AG04449 (cell line): ENCODE measurements around the gene STX1A.
"Not testable (repeated sequence)": the region's sequence is repeated elsewhere in the genome, so short reads cannot be mapped to it uniquely, and the experiment has no call there.

Source experiments
- CTCF ChIA-PET: fragments of 350-600 bp; formaldehyde crosslinking; extraction: SDS; loops from one replicate; lab custom pipeline; 2021; ENCODE audit warnings: antibody characterized with exemption; lab: Yijun Ruan, JAX
- POLR2A ChIA-PET: fragments of 400-600, 350-600 bp; formaldehyde crosslinking; extraction: SDS; loops from one replicate; lab custom pipeline; 2020; ENCODE audit warnings: antibody characterized with exemption, inconsistent platforms; lab: Yijun Ruan, JAX
- DNase-seq: peaks from one replicate; pipeline ENCODE4 v3.0.0-alpha.2; 2010; ENCODE audit warnings: low read depth, low spot score
- H3K4me3 ChIP-seq: 2 replicates; pipeline ENCODE4 v1.5.1; 2011; ENCODE audit warnings: low read depth, mild to moderate bottlenecking, control low read depth, low read length
- CTCF ChIP-seq: IDR thresholded peaks from one replicate; pipeline ENCODE4 v1.5.1; 2011; ENCODE audit warnings: mild to moderate bottlenecking, moderate library complexity, low read length, control low read depth, inconsistent platforms; ENCODE audit not compliant: insufficient read depth; ENCODE audit errors: missing control alignments

Gene STX1A

GRCh38 chr7:73669858-73670385, 49.5 kb downstream of the STX1A start:
- CTCF ChIA-PET, result interaction anchor here (1.0 to 3.3 kb wide), 5 partner anchors 8 to 63 kb away, joined by 3 to 34 read pairs (median 5); no protein-coding TSS in a partner anchor
- no peak overlapping the region for H3K4me3 ChIP-seq
- POLR2A ChIA-PET, result no interaction called here
- TF ChIP-seq CTCF, result no peak
- no peak for DNase-seq

- DNase-seq, result no peak
- TF ChIP-seq CTCF, result no peak
- CTCF ChIA-PET, result interaction anchor here (0.8 to 3.3 kb wide), 11 partner anchors 9 to 66 kb away, joined by 3 to 34 read pairs (median 4); no protein-coding TSS in a partner anchor
- POLR2A ChIA-PET, result no interaction called here
- peak overlapping the region; percentile 18 for H3K4me3 ChIP-seq
Measured at GRCh38 chr7:73669288-73669701, 50.2 kb downstream of the STX1A start.

- ChIA-PET CTCF (interaction anchor here (0.8 to 3.3 kb wide), 19 partner anchors 9 to 69 kb away, joined by 3 to 34 read pairs (median 5); partner anchors contain the start of gene BUD23), POLR2A (no interaction called here)
Measured at GRCh38 chr7:73668886-73669230, 50.6 kb downstream of the STX1A start.

GRCh38 chr7:73668103-73668885, 51.2 kb downstream of the STX1A start:
- ChIA-PET POLR2A (no interaction called here), CTCF (interaction anchor here (0.5 to 3.3 kb wide), 44 partner anchors 8 to 326 kb away, joined by 3 to 34 read pairs (median 4); partner anchors contain the start of gene BUD23)
- peak overlapping the region; percentile 72 for H3K4me3 ChIP-seq
- DNase-seq, result no peak
- no peak for TF ChIP-seq CTCF

More at GRCh38 chr7:73668886-73669230, 50.6 kb downstream of the STX1A start:
- peak overlapping the region; percentile 72 for H3K4me3 ChIP-seq
- TF ChIP-seq CTCF, result no peak
- DNase-seq, result no peak

- ChIA-PET CTCF (interaction anchor here (0.6 to 3.3 kb wide), 39 partner anchors 8 to 128 kb away, joined by 3 to 34 read pairs (median 4); partner anchors contain the start of gene BUD23), POLR2A (no interaction called here)
- peak within 1 kb of the TSS; percentile 72 for H3K4me3 ChIP-seq
- TF ChIP-seq CTCF, result peak; percentile 84
- peak; percentile 3 for DNase-seq
Measured at GRCh38 chr7:73667344-73668102, 51.9 kb downstream of the STX1A start, which contains the start of gene VPS37D. Gene VPS37D (plus strand): TSS chr7:73667831. CDS start chr7:73667959, 128 bp downstream.

GRCh38 chr7:73663033-73663432, 56.4 kb downstream of the STX1A start:
- CTCF ChIA-PET, result no interaction called here
- TF ChIP-seq CTCF, result no peak

GRCh38 chr7:73660594-73660993, 58.9 kb downstream of the STX1A start:
- H3K4me3 ChIP-seq, DNase-seq, POLR2A ChIA-PET: not testable (repeated sequence)
- CTCF ChIA-PET, result interaction anchor here (1.1 kb wide), 1 partner anchor 32 kb away, joined by 3 read pairs; no protein-coding TSS in a partner anchor

More at GRCh38 chr7:73663033-73663432, 56.4 kb downstream of the STX1A start:
- no peak for DNase-seq
- POLR2A ChIA-PET, result no interaction called here
- no peak overlapping the region for H3K4me3 ChIP-seq
